Endothelial cell of umbilical vein (primary cell): ENCODE measurements around the gene APBA2. TPM values are rescaled to one million over a fixed set of nuclear protein-coding genes. Genes with fewer than 3 reads are reported as not detected.

Experiments
- BruUV-seq: library from RNA; stranded (reverse); fragments of 400-500 nt; replicated peaks from 2 replicates; lab custom pipeline; 2021; lab: Mats Ljungman, UMichigan
- CTCF ChIA-PET: fragments of 300-600, 350-600 bp; sonication (Branson Sonifier 250); formaldehyde crosslinking; loops from one replicate; lab custom pipeline; 2021; ENCODE audit warnings: antibody characterized with exemption, inconsistent platforms; lab: Charles Lee
- POLR2A ChIA-PET: fragments of 300-600, 350-600 bp; sonication (Branson Sonifier 250); formaldehyde crosslinking; loops from one replicate; lab custom pipeline; 2021; ENCODE audit warnings: antibody characterized with exemption, inconsistent platforms; lab: Charles Lee
- DNase-seq: peaks from one replicate; pipeline ENCODE4 v3.0.0-alpha.2; 2011; ENCODE audit warnings: low read depth, low spot score
- FAIRE-seq: peaks from 2 replicates; lab custom pipeline; 2011; peaks lifted over from hg19 to GRCh38; lab: Jason Lieb, UNC
- H2AFZ ChIP-seq: 2 replicates; pipeline ENCODE4 v1.6.0; 2012; ENCODE audit warnings: low read depth, low read length, control low read depth, inconsistent platforms
- H3K27ac ChIP-seq: 2 replicates; pipeline ENCODE4 v1.5.1; 2011; ENCODE audit warnings: low read depth, mild to moderate bottlenecking, control low read depth, low read length, moderate library complexity; ENCODE audit not compliant: insufficient read depth
- H3K27me3 ChIP-seq, 2 experiments: 2 replicates each; pipeline versions ENCODE4 v1.6.0 to v1.6.1; 2011; ENCODE audit warnings: low read length in 2 of 2, mixed read lengths in 1 of 2; ENCODE audit not compliant: control insufficient read depth in 2 of 2, insufficient read depth in 2 of 2
- H3K36me3 ChIP-seq, 2 experiments: 2 replicates in 1 of 2; 3 replicates in 1 of 2; pipeline ENCODE4 v1.5.1; 2011; ENCODE audit warnings: low read length in 2 of 2, mild to moderate bottlenecking in 1 of 2, moderate library complexity in 1 of 2; ENCODE audit not compliant: control insufficient read depth in 2 of 2, insufficient read depth in 2 of 2; ENCODE audit errors: extremely low read depth in 1 of 2
- H3K4me1 ChIP-seq: 3 replicates; pipeline ENCODE4 v1.5.1; 2011; ENCODE audit warnings: mild to moderate bottlenecking, low read length; ENCODE audit not compliant: control insufficient read depth, insufficient read depth; ENCODE audit errors: extremely low read depth
- H3K4me2 ChIP-seq: 2 replicates; pipeline ENCODE4 v1.6.1; 2011; ENCODE audit warnings: low read length, control low read depth, mixed read lengths; ENCODE audit not compliant: insufficient read depth
- H3K4me3 ChIP-seq, 3 experiments: fragments of 200-600 bp in 1 of 3; sonication (generic), shearing (Covaris generic) in 1 of 3; replicated peaks in 1 of 3; 2 replicates each; pipeline ENCODE4 v1.5.1; 2011 to 2016; ENCODE audit warnings: control low read depth in 3 of 3, low read length in 3 of 3, mild to moderate bottlenecking in 2 of 3, inconsistent platforms in 1 of 3, low read depth in 1 of 3, moderate library complexity in 1 of 3; ENCODE audit not compliant: insufficient read depth in 1 of 3
- H3K79me2 ChIP-seq: 2 replicates; pipeline ENCODE4 v1.6.0; 2012; ENCODE audit warnings: low read length, inconsistent platforms; ENCODE audit not compliant: control insufficient read depth, insufficient read depth
- H3K9ac ChIP-seq: replicated peaks from 2 replicates; pipeline ENCODE3; 2011; ENCODE audit warnings: low read length, control low read depth; ENCODE audit not compliant: insufficient read depth; ENCODE audit errors: extremely low read depth
- H3K9me1 ChIP-seq: replicated peaks from 3 replicates; pipeline ENCODE4 v1.6.0; 2011; ENCODE audit warnings: mild to moderate bottlenecking, low read length; ENCODE audit not compliant: control insufficient read depth, insufficient read depth; ENCODE audit errors: extremely low read depth
- H3K9me3 ChIP-seq: replicated peaks from 2 replicates; pipeline ENCODE4 v1.5.1; 2012; ENCODE audit warnings: low read length, inconsistent platforms; ENCODE audit not compliant: control insufficient read depth, insufficient read depth
- H4K20me1 ChIP-seq: replicated peaks from 2 replicates; pipeline ENCODE3; 2011; ENCODE audit warnings: mild to moderate bottlenecking, low read length; ENCODE audit not compliant: control insufficient read depth, insufficient read depth; ENCODE audit errors: extremely low read depth
- CTCF ChIP-seq, 2 donors: IDR thresholded peaks; 1 replicate in 1 of 2; 2 replicates in 1 of 2; pipeline ENCODE4 v1.5.1; 2011; ENCODE audit warnings: low read length in 2 of 2, mild to moderate bottlenecking in 2 of 2, moderate library complexity in 2 of 2, control low read depth in 1 of 2, inconsistent platforms in 1 of 2, low read depth in 1 of 2; ENCODE audit not compliant: insufficient read depth in 1 of 2; ENCODE audit errors: extremely low read depth in 1 of 2
- EZH2 ChIP-seq: IDR thresholded peaks from 2 replicates; pipeline ENCODE4 v1.6.1; 2012; ENCODE audit warnings: borderline replicate concordance, low read depth, mild to moderate bottlenecking, moderate library complexity, low read length, inconsistent platforms; ENCODE audit not compliant: severe bottlenecking
- FOS ChIP-seq: IDR thresholded peaks from 2 replicates; pipeline ENCODE4 v1.6.1; 2011; ENCODE audit warnings: mild to moderate bottlenecking, low read length, moderate library complexity, borderline replicate concordance; ENCODE audit not compliant: insufficient read depth
- GATA2 ChIP-seq: IDR thresholded peaks from 2 replicates; pipeline ENCODE4 v1.7.0; 2011; ENCODE audit warnings: low read depth, mild to moderate bottlenecking, moderate library complexity, mixed read lengths, low read length; ENCODE audit not compliant: insufficient read length, insufficient read depth
- JUN ChIP-seq: IDR thresholded peaks from 2 replicates; pipeline ENCODE4 v1.6.1; 2011; ENCODE audit warnings: borderline replicate concordance, low read depth; ENCODE audit not compliant: insufficient read length, insufficient read depth
- MAX ChIP-seq: IDR thresholded peaks from 2 replicates; pipeline ENCODE4 v1.6.1; 2011; ENCODE audit not compliant: insufficient read depth, insufficient read length
- MYC ChIP-seq: IDR thresholded peaks from one replicate; pipeline ENCODE4 v1.6.1; 2011; ENCODE audit warnings: mild to moderate bottlenecking, low read depth, low read length
- POLR2A ChIP-seq: IDR thresholded peaks from 2 replicates; pipeline ENCODE4 v1.6.1; 2012; ENCODE audit warnings: low read depth, mild to moderate bottlenecking, control low read depth, low read length
- POLR2AphosphoS5 ChIP-seq: IDR thresholded peaks from 2 replicates; pipeline ENCODE4 v1.6.1; 2012; ENCODE audit warnings: low read depth, mild to moderate bottlenecking, control low read depth, low read length, moderate library complexity; ENCODE audit not compliant: insufficient read depth
- dilution Hi-C: fragments of 300-500 bp; cut with MboI; formaldehyde crosslinking; loops from one replicate; pipeline ENCODE4 v1.15.0; 2019; ENCODE audit warnings: low sequenced_read_pairs; ENCODE audit not compliant: extremely low pct_ligation_motif_present
- intact Hi-C: fragments of 100-400 bp; cut with micrococcal nuclease; formaldehyde crosslinking; loops from one replicate; pipeline ENCODE4 v1.10.0; 2022
- polyA plus RNA-seq, 4 experiments: library from polyadenylated mRNA; depleted of rRNA in 3 of 4; stranded (reverse) in 3 of 4; unstranded in 1 of 4; fragments of >200 nt; gene quantifications; 2 replicates each; pipeline versions ENCODE4 v1.2.1 to v1.2.3, GENCODE V29; 2011 to 2012; ENCODE audit warnings: missing spikeins in 1 of 4
- total RNA-seq: library from RNA; stranded (reverse); gene quantifications from 2 replicates; pipeline ENCODE4 v1.2.3, GENCODE V29; 2021

The APBA2 gene
- total and polyA plus RNA-seq, 2 donors (not counting 3 experiments of a cell fraction or from before 2014, with no cell fraction given) = 5.7 to 11.1 TPM

DNA sequence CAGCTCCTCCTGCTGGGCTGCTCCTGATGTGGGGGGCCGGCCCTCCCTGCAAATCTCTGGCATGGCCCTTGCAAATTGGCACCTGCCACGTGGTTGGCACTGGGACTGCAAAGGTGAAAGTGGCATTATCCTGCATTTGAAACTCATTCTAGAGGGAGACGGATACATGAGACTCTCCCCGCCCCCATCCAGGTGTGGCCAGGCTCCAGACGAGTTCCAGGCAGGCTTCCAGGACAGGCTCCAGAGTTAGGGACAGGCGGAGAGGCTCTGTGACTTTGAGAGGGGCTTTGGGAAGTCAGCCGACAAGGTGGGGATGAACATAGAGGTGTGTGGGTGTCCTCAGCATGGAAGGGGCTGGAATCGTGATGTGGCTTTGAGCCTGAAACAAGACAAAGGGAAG is 178.5 kb downstream of the APBA2 start:
- dilution Hi-C loops = no loop called here
- Histone ChIP-seq H3K27ac (no peak overlapping the region), H3K36me3 (no peaks in the 10 kb centered on the region), H3K9ac (no peak overlapping the region), H3K4me3 (no peak overlapping the region), H3K4me2 (no peak overlapping the region), H4K20me1 (no peaks in the 10 kb centered on the region), H3K9me3 (no peaks in the 10 kb centered on the region), H3K27me3 (no peaks in the 10 kb centered on the region), H3K79me2 (no peaks in the 10 kb centered on the region), H3K9me1 (no peaks in the 10 kb centered on the region), H2AFZ (no peak overlapping the region), H3K4me1 (no peaks in the 10 kb centered on the region)
- CTCF ChIA-PET = interaction anchor here (1.2 kb wide), 1 partner anchor 38 kb away, joined by 4 read pairs; no protein-coding TSS in a partner anchor
- no TSS peak for BruUV-seq
- intact Hi-C loops = no loop called here
- no peak for TF ChIP-seq POLR2A
- TF ChIP-seq MYC = no peak
- TF ChIP-seq FOS = no peak
- TF ChIP-seq JUN = no peak
- TF ChIP-seq POLR2AphosphoS5 = no peak
- no peak for TF ChIP-seq CTCF (IDR thresholded peaks at IDR 0.05; ENCODE audit: extremely low read depth in 1 of 2, insufficient read depth in 1 of 2, low read depth in 1 of 2, low read length in 2 of 2)
- no peak for TF ChIP-seq GATA2
- no peak for TF ChIP-seq MAX
- TF ChIP-seq EZH2 = no peak
- POLR2A ChIA-PET = no interaction called here
- FAIRE-seq = no peak
- DNase-seq = no peak
